ENCODE data around the gene ANKRD42. TPM values are rescaled to one million over a fixed set of nuclear protein-coding genes. Genes with fewer than 3 reads are reported as not detected.

ANKRD42 gene
- total RNA-seq, 6 experiments from 2014 or later = 3.2 to 5.9 (median 3.6) TPM

DNA sequence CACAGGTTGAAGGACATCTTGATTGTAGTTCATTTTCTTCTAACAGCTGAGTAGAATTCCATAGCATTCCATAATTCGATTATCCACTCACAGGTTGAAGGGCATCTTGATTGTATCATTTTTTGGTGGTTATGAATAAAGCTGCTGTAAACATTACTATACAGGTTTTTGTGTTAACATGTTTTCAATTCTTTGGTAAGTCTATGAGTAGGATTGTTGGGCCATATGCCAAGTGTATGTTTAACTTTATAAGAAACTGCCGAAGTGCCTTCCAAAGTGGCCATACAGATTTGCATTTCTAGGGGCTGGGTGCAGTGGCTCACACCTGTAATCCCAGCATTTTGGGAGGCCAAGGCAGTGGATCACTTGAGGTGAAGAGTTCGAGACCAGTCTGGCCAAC is 44.6 kb downstream of the ANKRD42 start:
- Histone ChIP-seq H3K4me1 (peaks cover 0 to 7% (median 3%) of the 10 kb centered on the region in 4 donors), H3K36me3 (no peaks in the 10 kb centered on the region), H3K9me3 (no peaks in the 10 kb centered on the region), H3K27me3 (no peaks in the 10 kb centered on the region), H3K27ac (no peak overlapping the region), H3K4me3 (no peak overlapping the region)
- 61% methylated on average over 3 of the region's 3 CpGs for WGBS (ENCODE audit: insufficient coverage, low coverage, low lambda C conversion rate, missing lambda C conversion rate)
- no peak for DNase-seq
- intact Hi-C loops (cut with DNase I) = no loop called here
- no peak for ATAC-seq
- no peak for TF ChIP-seq POLR2A (IDR thresholded peaks at IDR 0.05)
- TF ChIP-seq, protein P1, sequence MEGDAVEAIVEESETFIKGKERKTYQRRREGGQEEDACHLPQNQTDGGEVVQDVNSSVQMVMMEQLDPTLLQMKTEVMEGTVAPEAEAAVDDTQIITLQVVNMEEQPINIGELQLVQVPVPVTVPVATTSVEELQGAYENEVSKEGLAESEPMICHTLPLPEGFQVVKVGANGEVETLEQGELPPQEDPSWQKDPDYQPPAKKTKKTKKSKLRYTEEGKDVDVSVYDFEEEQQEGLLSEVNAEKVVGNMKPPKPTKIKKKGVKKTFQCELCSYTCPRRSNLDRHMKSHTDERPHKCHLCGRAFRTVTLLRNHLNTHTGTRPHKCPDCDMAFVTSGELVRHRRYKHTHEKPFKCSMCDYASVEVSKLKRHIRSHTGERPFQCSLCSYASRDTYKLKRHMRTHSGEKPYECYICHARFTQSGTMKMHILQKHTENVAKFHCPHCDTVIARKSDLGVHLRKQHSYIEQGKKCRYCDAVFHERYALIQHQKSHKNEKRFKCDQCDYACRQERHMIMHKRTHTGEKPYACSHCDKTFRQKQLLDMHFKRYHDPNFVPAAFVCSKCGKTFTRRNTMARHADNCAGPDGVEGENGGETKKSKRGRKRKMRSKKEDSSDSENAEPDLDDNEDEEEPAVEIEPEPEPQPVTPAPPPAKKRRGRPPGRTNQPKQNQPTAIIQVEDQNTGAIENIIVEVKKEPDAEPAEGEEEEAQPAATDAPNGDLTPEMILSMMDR (IDR thresholded peaks at IDR 0.05) = no peak

DNA sequence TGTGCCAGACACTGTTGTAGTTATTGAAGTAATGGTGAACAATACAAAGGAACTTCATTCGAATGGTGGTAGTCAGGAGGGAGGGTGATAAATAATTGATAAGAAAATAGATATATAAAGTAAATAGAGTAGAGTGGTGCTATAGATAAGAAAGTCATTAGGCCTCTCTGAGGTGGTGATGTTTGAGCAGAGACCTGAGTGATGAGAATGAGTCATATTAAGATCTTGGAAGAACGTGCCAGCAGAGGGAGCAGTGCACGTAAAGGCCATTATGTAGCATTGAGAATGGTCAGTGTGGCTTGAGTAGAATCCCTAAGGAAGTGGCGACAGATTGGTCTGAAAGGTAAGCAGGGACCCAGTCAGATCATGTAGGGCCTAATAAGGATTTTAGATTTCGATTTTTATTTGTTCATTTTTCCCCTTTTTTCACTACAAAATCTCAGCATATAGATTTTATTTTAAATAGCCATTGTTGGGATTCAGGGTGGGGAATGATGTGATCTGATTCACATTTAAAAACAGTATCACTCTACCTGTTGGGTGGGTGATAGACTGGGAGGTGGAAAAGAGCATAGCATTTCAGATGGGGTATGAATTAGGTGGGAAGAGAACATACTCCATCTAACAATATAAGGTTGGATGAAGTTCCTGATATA is 47.9 kb downstream of the ANKRD42 start:
- no peak overlapping the region for H3K27ac ChIP-seq
- no peaks in the 10 kb centered on the region for H3K27me3 ChIP-seq
- intact Hi-C loops (cut with DNase I) = no loop called here
- ATAC-seq (peak; percentile 83 to 92 (median 89)), DNase-seq (peak in 1 of 3 donors; percentile 28)
- no peaks in the 10 kb centered on the region for H3K4me1 ChIP-seq
- no peak overlapping the region for H3K4me3 ChIP-seq
- TF ChIP-seq, protein P1 (IDR thresholded peaks at IDR 0.05) = peak in 3 of 4 donors; percentile 60 to 65 (median 61)
- no peak for TF ChIP-seq POLR2A (IDR thresholded peaks at IDR 0.05)
- no peaks in the 10 kb centered on the region for H3K9me3 ChIP-seq
- WGBS (ENCODE audit: insufficient coverage, low coverage, low lambda C conversion rate, missing lambda C conversion rate) = 20% methylated on average over 5 of the region's 5 CpGs
- H3K36me3 ChIP-seq = no peaks in the 10 kb centered on the region

- ATAC-seq (no peak), DNase-seq (no peak)
- Histone ChIP-seq H3K36me3 (no peaks in the 10 kb centered on the region), H3K27me3 (no peaks in the 10 kb centered on the region), H3K9me3 (no peaks in the 10 kb centered on the region), H3K27ac (no peak overlapping the region), H3K4me3 (no peak overlapping the region), H3K4me1 (peaks cover 0 to 3% (median 0%) of the 10 kb centered on the region in 4 donors)
- TF ChIP-seq, protein P1 (IDR thresholded peaks at IDR 0.05) = no peak
- no peak for TF ChIP-seq POLR2A (IDR thresholded peaks at IDR 0.05)
- WGBS (ENCODE audit: insufficient coverage, low coverage, low lambda C conversion rate, missing lambda C conversion rate) = 100% methylated on average over 1 of the region's 1 CpG
- intact Hi-C loops (cut with DNase I) = no loop called here
Measured at GRCh38 chr11:83249445-83249844, 55.9 kb downstream of the ANKRD42 start.

GRCh38 chr11:83249972-83250593 is 56.6 kb downstream of the ANKRD42 start:
- WGBS (ENCODE audit: insufficient coverage, low coverage, low lambda C conversion rate, missing lambda C conversion rate) = 8% methylated on average over 4 of the region's 4 CpGs
- intact Hi-C loops (cut with DNase I) = no loop called here
- H3K27me3 ChIP-seq = no peaks in the 10 kb centered on the region
- DNase-seq (no peak), ATAC-seq (peak; percentile 70 to 83 (median 75))
- no peak overlapping the region for H3K4me3 ChIP-seq
- H3K27ac ChIP-seq = no peak overlapping the region
- no peaks in the 10 kb centered on the region for H3K36me3 ChIP-seq
- H3K4me1 ChIP-seq = peaks cover 0 to 3% (median 0%) of the 10 kb centered on the region in 4 donors
- TF ChIP-seq POLR2A (IDR thresholded peaks at IDR 0.05) = no peak
- TF ChIP-seq, protein P1 (IDR thresholded peaks at IDR 0.05) = peak; percentile 60 to 68 (median 64)
- H3K9me3 ChIP-seq = no peaks in the 10 kb centered on the region

Measured in right lobe of liver (tissue), 6 donors.